Effector memory CD4-positive, alpha-beta T cell (primary cell): ENCODE measurements around the gene PPP2R2C.

Source experiments
- DNase-seq, 3 donors: peaks; one replicate each; pipeline ENCODE4 v3.0.0-alpha.2; 2020
- H3K27ac ChIP-seq: 2 replicates; pipeline ENCODE4 v1.7.0; 2013; ENCODE audit warnings: mild to moderate bottlenecking, low read length, moderate library complexity; ENCODE audit not compliant: insufficient read depth, poor library complexity, severe bottlenecking
- H3K27me3 ChIP-seq: replicated peaks from 2 replicates; pipeline ENCODE4 v1.7.0; 2013; ENCODE audit warnings: mild to moderate bottlenecking, low read length; ENCODE audit not compliant: insufficient read depth, control insufficient read depth, poor library complexity, severe bottlenecking
- H3K36me3 ChIP-seq: 2 replicates; pipeline ENCODE4 v1.7.0; 2013; ENCODE audit warnings: mild to moderate bottlenecking, low read length, moderate library complexity; ENCODE audit not compliant: control insufficient read depth, insufficient read depth
- H3K4me1 ChIP-seq: 2 replicates; pipeline ENCODE4 v1.7.0; 2013; ENCODE audit warnings: low read length, mild to moderate bottlenecking; ENCODE audit not compliant: control insufficient read depth, insufficient read depth, poor library complexity, severe bottlenecking
- H3K4me3 ChIP-seq: 2 replicates; pipeline ENCODE4 v1.7.0; 2013; ENCODE audit warnings: low read length, low read depth, mild to moderate bottlenecking; ENCODE audit not compliant: insufficient read depth, poor library complexity, severe bottlenecking
- H3K9me3 ChIP-seq: 2 replicates; pipeline ENCODE4 v1.7.0; 2013; ENCODE audit warnings: mild to moderate bottlenecking, low read length, moderate library complexity; ENCODE audit not compliant: control insufficient read depth

PPP2R2C gene

DNA sequence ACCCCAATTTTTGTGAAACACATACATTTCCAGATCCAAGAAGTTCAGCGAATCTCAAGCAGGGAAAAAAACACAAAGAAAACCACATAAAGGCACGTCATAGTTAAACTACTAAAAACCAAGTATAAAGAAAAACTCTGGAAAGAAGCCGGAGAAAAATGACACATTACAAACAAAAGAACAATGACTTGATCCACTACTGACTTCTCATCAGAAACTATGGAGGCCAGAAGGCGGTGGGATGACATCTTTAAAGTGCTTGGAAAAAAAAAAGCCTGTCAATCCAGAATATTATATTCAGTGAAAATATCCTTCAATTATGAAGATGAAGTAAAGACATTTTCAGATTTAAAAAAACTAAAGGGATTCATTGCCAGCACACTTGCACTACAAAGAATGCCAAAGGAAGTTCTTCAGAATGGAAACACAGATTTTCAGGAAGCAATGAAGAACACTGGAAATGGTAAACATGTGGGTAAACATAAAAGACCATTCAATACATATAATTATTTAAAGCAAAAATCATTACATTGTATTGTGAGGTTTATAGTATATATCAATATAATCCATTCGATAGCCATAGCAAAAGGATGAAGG is 32.6 kb upstream of the PPP2R2C start:
- Histone ChIP-seq H3K36me3 (no peaks in the 10 kb centered on the region), H3K9me3 (no peaks in the 10 kb centered on the region), H3K4me1 (no peaks in the 10 kb centered on the region), H3K27ac (no peak overlapping the region), H3K4me3 (no peak overlapping the region), H3K27me3 (no peaks in the 10 kb centered on the region)
- no peak for DNase-seq

DNA sequence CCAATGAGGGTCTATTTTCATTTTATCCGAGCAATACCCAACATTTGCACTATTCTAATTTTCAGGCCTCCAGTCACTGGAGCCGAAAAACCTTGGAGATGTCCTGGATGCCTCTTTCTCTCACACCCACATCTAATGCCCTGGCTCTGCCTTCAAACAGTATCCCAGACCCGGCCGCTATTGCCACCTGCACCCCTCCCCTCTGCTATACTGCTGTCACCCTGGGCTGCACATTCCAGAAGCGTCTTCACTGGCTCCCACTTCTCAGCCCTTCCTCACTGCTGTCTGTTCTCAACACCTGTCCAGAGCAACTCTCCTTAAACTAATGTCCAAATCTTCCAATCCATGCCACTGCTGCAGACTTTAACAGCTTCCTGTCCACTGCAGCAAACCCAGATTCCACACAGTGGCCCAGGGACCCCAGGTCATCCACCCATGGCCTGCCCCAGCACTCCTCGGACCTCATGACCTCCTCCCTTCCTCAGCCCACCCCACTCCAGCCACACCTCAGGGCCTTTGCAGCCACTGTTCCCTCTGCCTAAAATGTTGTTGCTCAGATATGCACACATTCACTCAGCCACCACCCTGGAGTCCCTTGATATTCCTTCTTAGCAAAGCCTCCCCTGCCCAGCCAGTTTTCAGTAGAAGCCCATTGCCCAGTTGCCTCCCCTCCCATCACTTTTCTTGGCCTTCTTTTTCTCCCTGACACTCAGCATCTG is 30.5 kb upstream of the PPP2R2C start:
- H3K9me3 ChIP-seq, result no peaks in the 10 kb centered on the region
- H3K36me3 ChIP-seq, result no peaks in the 10 kb centered on the region
- H3K27me3 ChIP-seq, result no peaks in the 10 kb centered on the region
- H3K4me1 ChIP-seq, result no peaks in the 10 kb centered on the region
- no peak for DNase-seq
- H3K4me3 ChIP-seq, result no peak overlapping the region
- H3K27ac ChIP-seq, result no peak overlapping the region

DNA sequence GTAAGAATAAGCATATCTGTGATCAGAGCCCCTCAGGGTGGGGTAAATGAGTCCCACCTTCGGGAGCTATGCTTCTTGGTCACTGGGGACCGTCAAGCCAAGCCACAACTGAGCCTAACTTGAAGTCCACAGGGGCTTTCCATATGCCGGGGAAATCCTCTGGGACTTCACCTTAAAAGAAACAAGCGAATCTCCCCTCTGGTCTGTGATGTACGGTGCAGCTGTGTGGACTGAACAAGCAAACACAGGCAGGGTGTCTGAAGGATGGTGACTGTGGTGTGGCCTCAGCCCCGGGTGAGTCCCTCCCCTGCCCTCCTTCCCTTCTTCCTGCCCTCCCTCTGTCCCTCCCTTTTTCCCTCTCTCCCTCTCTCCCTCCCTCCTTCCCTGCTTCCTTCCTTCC is 29.7 kb upstream of the PPP2R2C start:
- H3K36me3 ChIP-seq, result no peaks in the 10 kb centered on the region
- no peak overlapping the region for H3K27ac ChIP-seq
- H3K4me3 ChIP-seq, result no peak overlapping the region
- no peaks in the 10 kb centered on the region for H3K9me3 ChIP-seq
- no peaks in the 10 kb centered on the region for H3K27me3 ChIP-seq
- no peak for DNase-seq
- no peaks in the 10 kb centered on the region for H3K4me1 ChIP-seq

DNA sequence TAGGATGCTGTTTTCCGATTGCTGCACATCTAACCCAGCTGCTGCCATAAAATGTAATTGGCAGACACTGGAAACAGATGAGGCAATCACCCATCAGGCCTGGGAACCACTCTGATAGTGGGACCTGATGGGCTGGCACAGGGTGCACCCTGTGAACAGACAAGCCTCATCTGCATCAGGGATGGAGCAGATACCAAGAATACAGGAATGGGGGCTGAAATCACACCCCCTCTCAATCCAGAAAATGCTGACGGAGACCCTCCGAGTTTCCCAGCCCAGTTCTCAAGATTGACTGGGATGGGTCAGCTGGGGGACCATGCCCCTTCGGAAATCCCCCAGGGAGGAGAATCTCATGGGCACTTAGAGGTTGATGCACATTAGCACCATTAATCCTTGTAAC is 28.8 kb upstream of the PPP2R2C start:
- H3K4me3 ChIP-seq, result no peak overlapping the region
- no peak for DNase-seq

DNA sequence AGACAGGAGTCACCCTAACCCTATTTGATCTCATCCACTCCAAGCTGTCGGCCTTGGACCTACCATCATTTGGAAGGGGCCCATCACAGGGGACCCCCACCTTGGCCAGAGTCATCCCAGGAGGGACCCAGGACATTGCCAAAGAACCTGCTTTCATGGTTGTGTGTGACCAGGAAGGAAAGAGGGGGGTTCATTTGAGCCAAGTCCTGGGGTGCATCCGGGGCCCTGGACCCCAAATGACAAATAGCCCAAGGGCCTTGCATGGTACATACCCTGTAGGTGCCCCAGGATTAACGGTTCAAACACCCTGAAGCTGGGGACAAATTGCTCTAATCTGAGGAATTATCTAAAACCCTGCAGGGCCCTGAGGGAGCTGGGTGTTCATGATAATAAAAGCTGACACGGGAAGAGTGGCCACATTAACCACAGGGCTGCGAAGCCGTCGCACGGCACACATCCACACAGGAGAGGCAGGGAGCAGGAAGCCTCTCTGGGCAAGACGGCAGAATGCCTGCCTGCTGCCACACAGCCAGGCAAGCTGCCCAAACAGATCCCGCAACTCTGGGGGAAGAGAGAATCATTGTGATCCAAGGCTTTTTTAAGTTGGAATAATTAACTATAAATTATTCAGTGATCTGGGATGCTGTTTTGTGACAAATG is 28.2 kb upstream of the PPP2R2C start:
- Histone ChIP-seq H3K36me3 (no peaks in the 10 kb centered on the region), H3K27me3 (peaks cover 3% of the 10 kb centered on the region), H3K4me1 (no peaks in the 10 kb centered on the region), H3K9me3 (no peaks in the 10 kb centered on the region), H3K27ac (no peak overlapping the region), H3K4me3 (no peak overlapping the region)
- DNase-seq, result no peak

More for the DNA sequence above, 28.8 kb upstream of the PPP2R2C start:
- Histone ChIP-seq H3K27me3 (peaks cover under 1% of the 10 kb centered on the region), H3K36me3 (no peaks in the 10 kb centered on the region), H3K27ac (no peak overlapping the region), H3K4me1 (no peaks in the 10 kb centered on the region), H3K9me3 (no peaks in the 10 kb centered on the region)

DNA sequence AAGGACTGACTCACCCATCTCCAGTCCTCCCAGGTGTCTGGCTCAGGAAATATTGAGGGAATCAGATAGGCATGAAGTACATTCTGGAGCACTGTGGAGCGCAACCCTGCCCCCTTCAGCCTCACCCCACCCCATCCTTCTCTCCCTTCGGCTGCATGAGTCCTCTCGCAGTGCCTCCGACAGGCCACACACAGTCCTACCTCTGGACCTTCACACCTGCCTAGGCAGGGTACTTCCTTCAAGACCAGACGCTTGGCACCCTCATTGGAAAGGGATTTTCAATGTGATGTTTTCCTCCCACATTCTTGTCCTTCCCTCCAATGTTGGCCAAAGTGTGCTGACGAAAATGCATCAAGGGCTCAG is 26.8 kb upstream of the PPP2R2C start:
- no peaks in the 10 kb centered on the region for H3K36me3 ChIP-seq
- no peak for DNase-seq
- no peaks in the 10 kb centered on the region for H3K9me3 ChIP-seq
- peaks cover 3% of the 10 kb centered on the region for H3K27me3 ChIP-seq
- H3K4me1 ChIP-seq, result no peaks in the 10 kb centered on the region
- no peak overlapping the region for H3K27ac ChIP-seq
- H3K4me3 ChIP-seq, result no peak overlapping the region

DNA sequence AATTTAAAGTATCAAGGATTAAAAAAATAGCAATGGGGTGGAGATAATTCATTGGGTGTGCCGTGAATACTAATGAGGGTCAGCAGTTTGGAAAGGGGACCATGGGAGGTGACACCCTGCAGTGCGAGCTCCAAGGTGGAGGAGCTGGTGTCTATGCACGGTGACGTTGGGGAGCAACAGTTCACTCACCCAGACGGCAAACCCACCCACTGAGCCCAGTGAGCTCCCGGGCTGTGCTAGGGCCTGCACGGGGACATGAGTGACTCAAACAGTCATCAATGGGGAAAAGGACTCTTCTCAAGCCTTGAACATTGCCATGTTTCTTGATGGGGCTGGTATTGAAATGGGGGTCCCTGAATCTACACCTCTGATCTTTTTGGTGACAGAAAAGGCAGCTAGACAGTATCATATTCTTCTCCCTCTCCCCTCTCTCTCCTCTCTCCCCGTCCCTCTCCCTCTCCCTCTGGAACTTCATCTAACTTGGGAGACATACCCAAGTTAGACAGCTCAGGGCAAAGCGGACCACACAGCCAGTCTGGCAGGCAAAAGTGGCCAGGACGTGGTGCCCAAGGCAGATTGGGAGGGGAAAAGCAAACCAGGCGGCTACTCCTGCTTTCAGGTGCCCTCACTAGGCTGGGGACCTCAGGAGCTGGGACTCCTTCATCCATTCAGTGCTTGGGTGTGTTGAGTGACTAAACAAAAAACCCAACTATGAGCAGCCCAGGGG is 26.3 kb upstream of the PPP2R2C start:
- Histone ChIP-seq H3K4me1 (no peaks in the 10 kb centered on the region), H3K9me3 (no peaks in the 10 kb centered on the region), H3K36me3 (no peaks in the 10 kb centered on the region), H3K27ac (no peak overlapping the region), H3K4me3 (no peak overlapping the region), H3K27me3 (peaks cover 3% of the 10 kb centered on the region)
- DNase-seq, result no peak

DNA sequence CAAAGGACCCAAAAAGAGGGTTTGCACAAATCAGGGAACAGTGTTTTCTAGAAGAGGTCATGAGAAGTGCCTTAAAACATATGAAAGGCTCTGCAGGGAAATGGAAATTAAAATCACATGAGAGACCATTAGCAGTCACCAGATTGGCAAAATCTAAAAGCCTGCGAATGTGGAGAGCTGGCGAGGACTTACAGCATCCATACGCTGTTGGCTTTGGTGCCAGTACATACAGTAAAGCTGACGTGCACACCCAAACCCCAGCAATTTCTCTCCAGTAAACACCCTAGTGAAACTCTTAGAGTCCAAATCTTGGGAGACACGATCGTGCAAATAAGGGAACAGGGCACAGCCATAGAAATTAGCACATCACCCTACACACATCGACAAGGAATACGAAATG is 25.4 kb upstream of the PPP2R2C start:
- Histone ChIP-seq H3K4me3 (no peak overlapping the region), H3K4me1 (no peaks in the 10 kb centered on the region), H3K36me3 (no peaks in the 10 kb centered on the region), H3K27ac (no peak overlapping the region), H3K27me3 (peaks cover 3% of the 10 kb centered on the region), H3K9me3 (no peaks in the 10 kb centered on the region)
- no peak for DNase-seq

DNA sequence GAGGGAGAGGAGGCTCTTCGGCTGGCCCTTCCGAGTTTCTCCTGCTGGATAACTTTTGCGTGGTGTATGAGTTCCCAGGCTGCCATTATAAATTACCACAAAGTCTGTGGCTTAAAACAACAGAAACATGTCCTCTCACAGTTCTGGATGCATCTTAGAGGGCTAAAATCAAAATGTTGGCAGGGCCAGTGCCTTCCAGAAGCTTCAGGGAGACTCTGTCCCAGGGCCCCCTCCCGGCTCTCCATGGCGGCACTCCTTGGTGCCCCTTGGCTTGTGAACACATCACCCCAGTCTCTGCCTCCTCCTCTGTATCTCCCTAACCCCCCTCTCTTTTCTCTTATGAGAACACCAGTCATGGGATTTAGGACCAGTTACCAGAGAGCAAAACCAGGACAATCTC is 23.3 kb upstream of the PPP2R2C start:
- Histone ChIP-seq H3K36me3 (no peaks in the 10 kb centered on the region), H3K27me3 (peaks cover 3% of the 10 kb centered on the region), H3K9me3 (no peaks in the 10 kb centered on the region), H3K4me3 (no peak overlapping the region), H3K27ac (no peak overlapping the region), H3K4me1 (no peaks in the 10 kb centered on the region)
- no peak for DNase-seq

DNA sequence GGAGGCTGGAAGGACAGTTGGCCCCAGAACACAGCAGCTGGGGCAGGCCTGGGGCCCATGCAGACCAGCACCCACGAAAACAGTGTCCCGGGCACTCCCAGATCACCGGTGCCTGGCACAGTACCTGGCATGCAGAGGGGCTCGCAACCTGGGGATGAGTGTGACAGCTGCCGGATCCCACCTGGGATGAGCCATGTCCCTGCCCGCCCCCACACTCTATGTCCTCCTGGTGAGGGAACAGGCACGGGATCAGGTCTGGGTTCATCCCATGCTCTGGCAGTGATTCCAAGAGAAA is 22.8 kb upstream of the PPP2R2C start:
- no peak for DNase-seq
- Histone ChIP-seq H3K27me3 (peaks cover 3% of the 10 kb centered on the region), H3K4me3 (no peak overlapping the region), H3K9me3 (no peaks in the 10 kb centered on the region), H3K36me3 (no peaks in the 10 kb centered on the region), H3K4me1 (no peaks in the 10 kb centered on the region), H3K27ac (no peak overlapping the region)
